Measurements from ENCODE around the gene GOLGA6L10.

GOLGA6L10 gene

DNA sequence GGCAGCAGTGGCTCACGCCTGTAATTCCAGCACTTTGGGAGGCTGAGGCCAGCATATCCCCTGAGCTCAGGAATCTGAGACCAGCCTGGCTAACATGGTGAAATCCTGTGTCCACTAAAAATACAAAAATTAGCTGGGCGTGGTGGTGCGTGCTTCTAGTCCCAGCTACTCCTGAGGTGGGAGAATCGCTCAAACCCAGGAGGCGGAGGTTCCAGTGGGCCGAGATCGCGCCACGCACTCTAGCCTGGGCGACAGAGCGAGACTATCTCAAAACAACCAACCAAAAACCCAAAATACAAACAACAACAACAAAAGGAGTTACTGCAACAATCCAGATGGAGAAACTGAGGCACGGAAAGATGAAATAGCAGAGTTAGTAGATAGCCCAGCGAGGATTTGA, 51.2 kb downstream of the GOLGA6L10 start:
- DNase-seq, result no peak

DNA sequence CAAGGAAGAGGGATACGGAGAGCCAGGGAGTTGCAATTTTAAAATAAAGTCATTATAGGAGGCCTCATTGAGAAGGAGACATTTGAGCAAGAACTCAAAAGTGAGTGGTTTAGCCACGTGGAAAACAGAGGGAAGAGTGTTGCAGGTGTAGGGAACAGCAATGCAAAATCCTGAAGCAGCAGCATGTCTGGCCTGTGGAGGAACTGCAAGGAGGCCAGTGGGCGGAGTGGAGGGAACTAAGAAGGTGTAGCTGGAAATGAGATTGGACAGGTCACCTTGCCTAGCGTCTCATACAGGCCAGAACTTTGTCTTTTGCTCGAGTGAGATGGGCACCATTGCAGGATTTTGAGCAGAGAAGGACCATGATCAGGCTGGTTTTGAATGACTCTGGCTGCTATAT, 51.7 kb downstream of the GOLGA6L10 start:
- no peak for DNase-seq

DNA sequence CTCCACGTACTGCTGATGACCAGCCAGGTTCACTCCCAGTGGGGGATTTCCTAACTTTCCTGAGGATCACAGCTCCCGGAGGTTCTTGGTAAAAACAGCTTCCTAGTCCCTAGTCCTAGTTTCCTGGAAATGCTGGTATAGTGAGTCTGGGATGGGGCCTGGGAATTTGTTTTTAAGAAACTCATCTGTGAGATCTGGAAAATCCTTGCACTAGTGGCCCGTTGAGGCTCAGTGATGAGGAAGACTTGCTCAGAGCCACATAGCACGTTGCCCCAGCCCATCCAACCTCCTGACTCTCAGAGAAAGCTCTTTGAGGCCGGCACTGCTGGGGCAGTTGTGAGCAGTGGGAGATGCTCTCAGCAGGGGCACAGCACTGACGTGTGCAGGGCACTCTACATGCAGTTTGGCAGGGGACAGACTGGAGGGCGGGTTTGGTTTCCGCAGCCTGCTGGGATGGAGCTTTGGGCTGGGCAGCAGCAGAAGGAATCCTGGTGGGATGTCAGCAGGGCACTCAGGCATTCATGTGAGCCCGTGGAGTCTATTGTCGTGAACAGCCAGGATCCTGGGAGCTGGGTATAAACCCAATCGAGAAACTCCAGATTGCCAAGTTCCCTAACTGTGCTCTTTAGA, 55.1 kb downstream of the GOLGA6L10 start:
- DNase-seq, result no peak

DNA sequence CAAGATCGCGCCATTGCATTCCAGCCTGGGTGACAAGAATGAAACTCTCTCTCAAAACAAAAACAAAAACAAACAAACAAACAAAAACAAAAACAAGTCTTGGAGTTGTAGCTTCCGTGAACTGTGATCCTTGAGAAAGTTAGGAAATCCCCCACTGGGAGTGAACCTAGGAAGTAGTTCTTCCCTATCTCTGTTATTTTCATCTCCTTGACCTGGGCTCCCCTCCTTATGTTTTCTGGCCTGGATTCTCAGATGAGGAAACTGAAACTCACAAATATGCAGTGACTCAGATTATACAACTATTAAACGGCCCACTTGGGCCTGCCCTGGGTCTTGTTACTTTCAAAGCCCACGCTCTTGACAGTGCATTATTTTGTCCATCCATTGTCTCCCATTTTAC, 57.0 kb downstream of the GOLGA6L10 start:
- no peak for DNase-seq

Data from SHP77 treated with DMSO at 0.1 percent for 48 hours (cell line).